Mesendoderm (in vitro differentiated cells): ENCODE measurements around the gene CPT1A.
A peak's percentile ranks its signal among the peaks of the same experiment; 100 is the strongest.

ENCODE experiments used
- DNase-seq: peaks from one replicate; pipeline ENCODE4 v3.0.0; 2013
- H2AK5ac ChIP-seq: 2 replicates; pipeline ENCODE4 v1.6.1; 2013; ENCODE audit warnings: low read length, inconsistent platforms
- H2BK120ac ChIP-seq: 2 replicates; pipeline ENCODE4 v1.6.1; 2013; ENCODE audit warnings: low read depth, mild to moderate bottlenecking, low read length, moderate library complexity, mixed read lengths
- H2BK15ac ChIP-seq: replicated peaks from 2 replicates; pipeline ENCODE4 v1.6.1; 2013; ENCODE audit warnings: low read depth, mild to moderate bottlenecking, moderate library complexity
- H2BK5ac ChIP-seq: 2 replicates; pipeline ENCODE4 v1.6.1; 2013; ENCODE audit warnings: low read length, inconsistent platforms
- H3K18ac ChIP-seq: 2 replicates; pipeline ENCODE4 v1.6.1; 2013; ENCODE audit warnings: mild to moderate bottlenecking, low read length, mixed read lengths
- H3K23ac ChIP-seq: one replicate; pipeline ENCODE4 v1.6.1; 2013; ENCODE audit warnings: low read length
- H3K27ac ChIP-seq: 2 replicates; pipeline ENCODE4 v1.5.1; 2013; ENCODE audit warnings: low read depth, mild to moderate bottlenecking, inconsistent platforms, low read length, moderate library complexity
- H3K27me3 ChIP-seq: 2 replicates; pipeline ENCODE4 v1.6.1; 2013; ENCODE audit warnings: low read length, control low read depth, mild to moderate bottlenecking, inconsistent platforms; ENCODE audit not compliant: insufficient read depth, poor library complexity
- H3K36me3 ChIP-seq: 2 replicates; pipeline ENCODE4 v1.6.1; 2013; ENCODE audit warnings: low read length, inconsistent platforms; ENCODE audit not compliant: control insufficient read depth, insufficient read depth
- H3K4ac ChIP-seq: one replicate; pipeline ENCODE4 v1.6.1; 2013; ENCODE audit warnings: low read depth, mild to moderate bottlenecking, low read length, moderate library complexity
- H3K4me1 ChIP-seq: 2 replicates; pipeline ENCODE4 v1.6.1; 2013; ENCODE audit warnings: low read depth, low read length, inconsistent platforms; ENCODE audit not compliant: control insufficient read depth
- H3K4me2 ChIP-seq: 2 replicates; pipeline ENCODE4 v1.6.1; 2013; ENCODE audit warnings: low read length
- H3K4me3 ChIP-seq: 2 replicates; pipeline ENCODE4 v1.5.1; 2013; ENCODE audit warnings: mild to moderate bottlenecking, low read length
- H3K56ac ChIP-seq: one replicate; pipeline ENCODE4 v1.6.1; 2013; ENCODE audit warnings: low read length
- H3K79me1 ChIP-seq: 2 replicates; pipeline ENCODE4 v1.6.1; 2013; ENCODE audit warnings: low read length, inconsistent platforms
- H3K79me2 ChIP-seq: 2 replicates; pipeline ENCODE4 v1.6.1; 2013; ENCODE audit warnings: mild to moderate bottlenecking, low read length; ENCODE audit not compliant: control insufficient read depth, insufficient read depth
- H3K9ac ChIP-seq: 2 replicates; pipeline ENCODE4 v1.6.1; 2013; ENCODE audit warnings: low read length, inconsistent platforms
- H4K5ac ChIP-seq: one replicate; pipeline ENCODE4 v1.6.1; 2013; ENCODE audit warnings: low read length
- H4K8ac ChIP-seq: one replicate; pipeline ENCODE4 v1.6.1; 2013; ENCODE audit warnings: low read depth, mild to moderate bottlenecking, control low read depth, low read length, moderate library complexity
- WGBS: extraction: QIAGEN DNeasy Blood & Tissue Kit; methylation state at CpG from one replicate; pipeline ENCODE4 v1.1.7; 2013; ENCODE audit warnings: low lambda C conversion rate, missing lambda C conversion rate; ENCODE audit not compliant: insufficient coverage; ENCODE audit errors: extremely low coverage; 5-methylcytosine and 5-hydroxymethylcytosine counted together

CPT1A gene

GRCh38 chr11:68796801-68797200, 44.9 kb downstream of the CPT1A start:
- Histone ChIP-seq H4K5ac (no peak overlapping the region), H3K27ac (no peak overlapping the region), H3K23ac (no peak overlapping the region), H2AK5ac (no peak overlapping the region), H3K27me3 (no peaks in the 10 kb centered on the region), H3K79me2 (no peaks in the 10 kb centered on the region), H2BK15ac (no peak overlapping the region), H3K4me2 (no peak overlapping the region), H3K4me1 (no peaks in the 10 kb centered on the region), H3K36me3 (no peaks in the 10 kb centered on the region), H2BK5ac (no peak overlapping the region), H3K79me1 (no peaks in the 10 kb centered on the region), H3K9ac (no peak overlapping the region), H2BK120ac (no peak overlapping the region), H3K4me3 (no peak overlapping the region), H4K8ac (no peak overlapping the region), H3K56ac (no peak overlapping the region), H3K4ac (no peak overlapping the region), H3K18ac (no peak overlapping the region)
- no CpG with 5 or more reads among the region's 19 CpGs for WGBS
- DNase-seq, result no peak

DNA sequence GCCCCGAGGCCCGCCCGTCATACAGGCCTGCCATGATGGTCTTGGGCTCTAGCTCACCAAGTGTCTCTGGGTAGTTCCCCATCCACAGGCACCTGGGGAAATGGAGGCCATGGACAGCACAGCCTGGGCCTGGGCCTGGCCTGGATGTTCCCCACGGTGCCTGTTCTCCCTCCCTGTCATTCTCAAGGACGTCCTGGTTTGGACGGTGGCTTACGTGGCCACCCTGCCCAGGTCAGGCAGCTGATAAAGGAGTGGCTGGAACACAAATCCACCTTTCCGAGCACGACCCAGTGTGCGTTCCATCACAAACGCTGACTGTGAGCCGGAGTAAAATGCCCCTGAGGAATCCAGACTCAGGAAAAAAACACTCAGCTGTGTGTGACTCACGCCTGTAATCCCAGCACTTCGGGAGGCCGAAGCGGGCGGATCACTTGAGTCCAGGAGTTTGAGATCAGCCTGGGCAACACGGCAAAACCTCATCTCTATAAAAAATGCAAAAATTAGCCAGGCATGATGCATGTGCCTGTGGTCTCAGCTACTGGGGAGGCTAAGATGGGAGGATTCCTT, 49.2 kb downstream of the CPT1A start:
- no peaks in the 10 kb centered on the region for H3K4me1 ChIP-seq
- no peaks in the 10 kb centered on the region for H3K79me1 ChIP-seq
- no peak overlapping the region for H4K5ac ChIP-seq
- no peak overlapping the region for H2AK5ac ChIP-seq
- no peaks in the 10 kb centered on the region for H3K79me2 ChIP-seq
- H3K9ac ChIP-seq, result no peak overlapping the region
- no peak overlapping the region for H3K18ac ChIP-seq
- H3K27ac ChIP-seq, result no peak overlapping the region
- no peak overlapping the region for H4K8ac ChIP-seq
- no peak overlapping the region for H3K4me3 ChIP-seq
- H3K56ac ChIP-seq, result no peak overlapping the region
- DNase-seq, result no peak
- no peak overlapping the region for H3K4me2 ChIP-seq
- no peaks in the 10 kb centered on the region for H3K36me3 ChIP-seq
- no peak overlapping the region for H3K23ac ChIP-seq
- H2BK5ac ChIP-seq, result no peak overlapping the region
- H3K4ac ChIP-seq, result no peak overlapping the region
- H2BK120ac ChIP-seq, result no peak overlapping the region
- WGBS, result no CpG with 5 or more reads among the region's 18 CpGs
- H2BK15ac ChIP-seq, result no peak overlapping the region
- no peaks in the 10 kb centered on the region for H3K27me3 ChIP-seq

GRCh38 chr11:68784653-68785052, 57.1 kb downstream of the CPT1A start:
- no peak overlapping the region for H2BK120ac ChIP-seq
- H4K8ac ChIP-seq, result no peak overlapping the region
- H3K56ac ChIP-seq, result no peak overlapping the region
- H3K4me1 ChIP-seq, result no peaks in the 10 kb centered on the region
- H3K4ac ChIP-seq, result no peak overlapping the region
- no peaks in the 10 kb centered on the region for H3K36me3 ChIP-seq
- no CpG with 5 or more reads among the region's 16 CpGs for WGBS
- no peak overlapping the region for H3K18ac ChIP-seq
- no peak for DNase-seq
- H3K9ac ChIP-seq, result no peak overlapping the region
- no peak overlapping the region for H3K23ac ChIP-seq
- H2BK5ac ChIP-seq, result no peak overlapping the region
- H3K79me1 ChIP-seq, result no peaks in the 10 kb centered on the region
- no peak overlapping the region for H2AK5ac ChIP-seq
- H3K27ac ChIP-seq, result no peak overlapping the region
- H3K27me3 ChIP-seq, result no peaks in the 10 kb centered on the region
- no peak overlapping the region for H3K4me2 ChIP-seq
- no peak overlapping the region for H2BK15ac ChIP-seq
- H3K4me3 ChIP-seq, result no peak overlapping the region
- no peaks in the 10 kb centered on the region for H3K79me2 ChIP-seq
- no peak overlapping the region for H4K5ac ChIP-seq

DNA sequence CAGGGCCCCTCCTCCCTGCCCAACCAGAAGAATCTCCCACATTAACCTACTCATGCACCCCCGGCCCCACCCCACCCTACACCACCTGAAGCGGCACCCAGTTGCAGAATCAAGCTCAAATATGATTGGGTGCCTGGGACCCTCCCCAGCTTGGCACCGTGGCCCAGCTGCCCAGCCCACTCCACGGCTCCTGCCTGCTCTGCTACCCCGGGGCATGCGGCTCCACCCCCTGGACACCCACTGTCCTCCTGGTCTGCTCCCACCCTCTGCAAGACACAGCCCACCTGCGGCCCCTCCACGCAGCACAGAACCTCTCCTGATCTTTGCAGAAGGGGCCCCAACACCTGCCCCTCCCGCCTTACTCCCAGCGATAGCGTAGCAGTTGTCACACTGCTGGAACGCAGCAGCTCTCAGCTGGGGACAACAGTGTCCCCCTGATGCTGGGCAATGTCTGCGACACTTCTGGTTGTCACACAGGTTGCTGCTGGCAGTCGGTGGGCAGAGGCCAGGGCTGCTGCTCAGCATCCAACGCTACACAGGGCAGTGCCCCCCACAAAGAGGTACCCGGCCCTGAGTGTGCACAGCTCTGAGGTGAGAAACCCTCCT, 58.4 kb downstream of the CPT1A start:
- Histone ChIP-seq H3K79me1 (no peaks in the 10 kb centered on the region), H3K4me1 (no peaks in the 10 kb centered on the region), H2BK120ac (no peak overlapping the region), H3K18ac (no peak overlapping the region), H3K4me3 (no peak overlapping the region), H2BK5ac (no peak overlapping the region), H3K56ac (no peak overlapping the region), H3K27me3 (no peaks in the 10 kb centered on the region), H2AK5ac (no peak overlapping the region), H3K4ac (no peak overlapping the region), H3K4me2 (no peak overlapping the region), H2BK15ac (no peak overlapping the region), H3K23ac (no peak overlapping the region), H4K5ac (no peak overlapping the region), H3K36me3 (no peaks in the 10 kb centered on the region), H3K9ac (no peak overlapping the region), H3K79me2 (no peaks in the 10 kb centered on the region), H3K27ac (no peak overlapping the region), H4K8ac (no peak overlapping the region)
- no CpG with 5 or more reads among the region's 16 CpGs for WGBS
- no peak for DNase-seq

GRCh38 chr11:68782711-68783110, 59.0 kb downstream of the CPT1A start:
- no peaks in the 10 kb centered on the region for H3K79me2 ChIP-seq
- H2AK5ac ChIP-seq, result no peak overlapping the region
- H3K4ac ChIP-seq, result no peak overlapping the region
- no peak overlapping the region for H3K4me3 ChIP-seq
- H3K79me1 ChIP-seq, result no peaks in the 10 kb centered on the region
- no peak overlapping the region for H2BK5ac ChIP-seq
- WGBS, result no CpG with 5 or more reads among the region's 26 CpGs
- no peak overlapping the region for H2BK120ac ChIP-seq
- no peak overlapping the region for H3K27ac ChIP-seq
- H3K27me3 ChIP-seq, result no peaks in the 10 kb centered on the region
- H3K4me2 ChIP-seq, result no peak overlapping the region
- no peak overlapping the region for H2BK15ac ChIP-seq
- H3K9ac ChIP-seq, result no peak overlapping the region
- H3K36me3 ChIP-seq, result no peaks in the 10 kb centered on the region
- no peak overlapping the region for H4K5ac ChIP-seq
- no peak overlapping the region for H3K23ac ChIP-seq
- H3K4me1 ChIP-seq, result no peaks in the 10 kb centered on the region
- no peak overlapping the region for H3K18ac ChIP-seq
- no peak for DNase-seq
- H3K56ac ChIP-seq, result no peak overlapping the region
- no peak overlapping the region for H4K8ac ChIP-seq

- Histone ChIP-seq H3K79me1 (no peaks in the 10 kb centered on the region), H3K56ac (no peak overlapping the region), H3K4me1 (no peaks in the 10 kb centered on the region), H2BK15ac (no peak overlapping the region), H3K4ac (no peak overlapping the region), H3K23ac (no peak overlapping the region), H4K5ac (no peak overlapping the region), H3K27me3 (no peaks in the 10 kb centered on the region), H3K36me3 (no peaks in the 10 kb centered on the region), H4K8ac (no peak overlapping the region), H3K79me2 (no peaks in the 10 kb centered on the region), H3K27ac (no peak overlapping the region), H3K4me2 (no peak overlapping the region), H2BK120ac (no peak overlapping the region), H3K4me3 (no peak overlapping the region), H2BK5ac (no peak overlapping the region), H3K9ac (peak overlapping the region; percentile 2), H3K18ac (no peak overlapping the region), H2AK5ac (no peak overlapping the region)
- peak; percentile 91 for DNase-seq
- WGBS, result no CpG with 5 or more reads among the region's 4 CpGs
Observed at GRCh38 chr11:68780829-68781228, 60.9 kb downstream of the CPT1A start.
